HG03520 (cell line): ENCODE measurements around the gene QRFP.

Source experiments
- ATAC-seq: cut with Tn5 transposase; IDR thresholded peaks from one replicate; pipeline ENCODE4 v1.9.1; 2021; ENCODE audit warnings: mild to moderate bottlenecking, moderate library complexity; ENCODE audit not compliant: unreplicated experiment

Gene QRFP

GRCh38 chr9:130878295-130878694 lies 18.3 kb downstream of the QRFP start:
- no peak for ATAC-seq

DNA sequence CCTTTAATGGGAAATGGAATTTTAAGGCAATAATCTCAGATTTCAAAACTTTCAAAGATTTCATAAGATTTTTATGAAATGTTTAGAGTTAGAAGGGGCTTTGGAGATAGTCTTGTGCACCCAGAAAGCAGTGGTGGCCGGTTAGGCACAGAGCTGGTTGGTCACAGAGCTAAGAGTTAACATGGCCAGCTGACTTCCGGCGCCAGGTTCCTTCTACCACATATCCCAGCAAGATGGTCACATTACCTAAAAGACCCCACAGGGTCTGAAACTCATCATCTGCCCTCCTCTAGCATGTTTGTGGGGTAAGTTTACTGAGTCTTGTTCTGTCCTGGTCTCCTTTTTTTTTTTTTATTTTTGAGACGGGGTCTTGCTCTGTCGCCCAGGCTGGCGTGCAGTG lies 19.3 kb downstream of the QRFP start:
- ATAC-seq, result no peak

GRCh38 chr9:130874783-130875182 lies 21.8 kb downstream of the QRFP start:
- ATAC-seq, result no peak

GRCh38 chr9:130873966-130874365 lies 22.6 kb downstream of the QRFP start:
- no peak for ATAC-seq

DNA sequence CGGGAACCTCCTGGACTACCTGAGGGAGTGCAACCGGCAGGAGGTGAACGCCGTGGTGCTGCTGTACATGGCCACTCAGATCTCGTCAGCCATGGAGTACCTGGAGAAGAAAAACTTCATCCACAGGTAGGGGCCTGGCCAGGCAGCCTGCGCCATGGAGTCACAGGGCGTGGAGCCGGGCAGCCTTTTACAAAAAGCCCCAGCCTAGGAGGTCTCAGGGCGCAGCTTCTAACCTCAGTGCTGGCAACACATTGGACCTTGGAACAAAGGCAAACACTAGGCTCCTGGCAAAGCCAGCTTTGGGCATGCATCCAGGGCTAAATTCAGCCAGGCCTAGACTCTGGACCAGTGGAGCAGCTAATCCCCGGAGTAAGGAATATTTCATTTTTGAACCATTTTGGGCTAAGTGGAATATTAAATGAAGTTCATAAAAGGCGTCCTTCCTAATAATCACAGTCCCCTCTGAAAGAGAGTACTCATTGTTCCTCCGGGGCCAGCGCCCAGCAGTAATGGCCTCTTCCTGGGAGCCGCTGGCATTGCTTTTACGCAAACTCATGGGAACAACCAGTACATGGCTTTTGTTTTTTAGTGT lies 23.6 kb downstream of the QRFP start:
- no peak for ATAC-seq

DNA sequence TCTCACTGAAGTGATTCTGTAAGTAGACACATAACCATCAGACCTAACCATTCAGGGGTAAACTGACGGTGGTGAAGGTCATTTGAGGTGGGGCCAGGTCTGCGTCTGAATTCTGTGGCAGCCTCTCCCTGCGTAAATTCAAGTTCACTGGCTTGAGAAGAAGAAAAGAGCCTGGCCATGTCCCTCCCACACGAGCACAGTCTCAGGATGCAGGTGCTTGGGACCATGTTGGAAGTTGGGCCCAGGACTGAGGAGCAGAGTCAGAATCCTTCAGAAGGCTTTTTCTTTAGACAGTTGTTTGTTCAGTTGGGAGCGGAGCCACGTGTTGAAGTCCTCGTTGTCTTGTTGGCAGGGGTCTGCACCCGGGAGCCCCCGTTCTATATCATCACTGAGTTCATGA lies 24.1 kb downstream of the QRFP start:
- ATAC-seq, result no peak

GRCh38 chr9:130872093-130872492 lies 24.5 kb downstream of the QRFP start:
- no peak for ATAC-seq

GRCh38 chr9:130871395-130872062 lies 25.1 kb downstream of the QRFP start:
- no peak for ATAC-seq

GRCh38 chr9:130870491-130871381 lies 25.9 kb downstream of the QRFP start:
- no peak for ATAC-seq

DNA sequence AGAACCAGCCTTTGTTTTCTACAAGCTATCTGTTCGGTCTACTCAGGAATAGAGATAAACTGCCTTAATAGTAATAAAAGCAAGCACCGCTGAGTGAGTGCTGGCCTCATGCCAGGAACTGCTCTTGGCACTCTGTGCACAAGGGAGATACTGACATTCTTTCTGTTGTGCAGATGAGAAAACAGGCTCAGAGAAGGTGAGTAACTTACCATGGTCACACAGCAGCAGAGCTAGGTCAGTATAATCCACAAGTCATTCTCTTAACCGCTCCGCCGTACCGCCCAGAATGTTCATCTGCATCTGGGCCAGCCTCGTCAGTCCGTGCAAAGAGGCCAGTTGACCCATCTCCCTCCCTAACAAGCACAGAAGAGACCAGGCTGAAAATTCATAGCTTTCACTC lies 27.4 kb downstream of the QRFP start:
- ATAC-seq, result no peak

DNA sequence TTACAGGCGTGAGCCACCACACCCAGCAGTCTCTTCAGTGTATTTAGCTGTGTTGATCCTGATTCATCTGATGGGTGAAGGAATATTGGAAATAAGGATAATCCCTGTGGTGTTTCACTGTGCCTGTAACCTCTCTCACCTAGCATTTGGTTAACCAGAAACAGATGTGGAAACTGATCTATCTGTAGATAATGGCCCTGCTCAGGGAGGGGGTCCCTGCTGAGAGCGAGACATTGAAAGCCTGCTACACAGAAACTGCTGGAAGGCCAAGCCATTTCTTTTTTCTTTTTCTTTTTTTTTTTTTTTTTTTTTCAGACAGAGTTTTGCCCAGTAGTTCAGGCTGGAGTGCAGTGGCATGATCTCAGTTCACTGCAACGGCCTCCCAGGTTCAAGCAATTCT lies 28.4 kb downstream of the QRFP start:
- ATAC-seq, result no peak

- ATAC-seq, result no peak
Measured at GRCh38 chr9:130867556-130867955, 29.1 kb downstream of the QRFP start.

DNA sequence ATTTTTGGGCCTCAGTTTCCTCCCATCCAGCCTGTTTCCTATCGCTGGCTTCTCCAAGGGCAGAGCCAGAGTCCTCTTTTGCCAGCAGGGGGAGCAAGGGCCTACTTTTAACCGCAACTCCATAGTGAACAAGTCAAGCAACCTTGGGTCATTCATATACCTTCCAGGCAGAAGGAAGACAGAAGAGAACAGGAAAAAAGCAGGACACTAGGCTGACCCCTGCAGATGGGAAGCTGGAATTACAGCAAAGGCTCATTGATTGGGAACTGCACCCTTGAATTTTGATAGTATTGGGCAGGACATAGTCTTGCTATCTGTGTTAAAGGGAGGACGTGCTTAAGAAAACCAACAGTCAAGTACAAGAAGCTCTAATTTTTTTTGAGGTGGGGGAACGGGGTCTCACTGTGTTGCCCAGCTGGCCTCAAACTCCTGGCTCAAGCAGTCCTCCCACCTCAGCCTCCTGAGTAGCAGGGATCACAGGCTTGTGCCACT lies 30.1 kb downstream of the QRFP start:
- no peak for ATAC-seq

DNA sequence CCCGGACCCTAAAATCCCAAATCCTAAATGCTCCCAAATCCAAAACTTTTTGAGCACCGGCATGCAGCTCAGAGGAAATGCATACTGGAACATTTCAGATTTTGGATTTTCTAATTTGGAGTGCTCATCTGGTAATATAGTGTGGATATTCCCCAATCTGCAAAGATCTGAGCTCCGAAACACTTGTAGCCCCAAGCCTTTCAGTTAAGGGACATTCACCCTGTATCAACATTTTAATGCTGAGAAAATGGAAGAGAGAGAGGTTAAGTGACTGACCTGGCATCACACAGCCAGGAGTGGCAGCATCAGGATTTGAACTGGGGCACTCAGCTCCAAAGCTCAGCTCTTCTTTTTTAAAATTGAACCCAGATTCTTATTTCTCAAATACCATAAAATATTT lies 30.7 kb downstream of the QRFP start:
- no peak for ATAC-seq

DNA sequence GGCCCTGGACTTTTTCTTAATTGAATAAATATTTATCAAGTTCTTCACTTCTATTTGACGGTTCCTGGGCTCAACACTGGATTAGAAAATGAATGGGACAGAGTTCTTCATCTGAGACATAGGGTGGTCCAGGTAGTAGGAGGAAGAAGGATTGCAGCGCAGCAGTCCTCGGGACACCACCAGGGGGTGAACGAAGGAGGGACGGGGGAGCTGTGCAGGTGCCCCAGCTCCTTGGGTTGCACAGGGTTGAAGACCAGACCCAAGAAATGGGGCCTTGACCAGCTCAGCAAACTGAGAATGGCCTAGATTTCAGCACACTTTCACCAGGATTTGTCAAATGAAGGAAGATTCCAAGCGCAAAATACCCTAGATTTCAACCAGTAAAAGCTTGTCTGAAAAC lies 32.1 kb downstream of the QRFP start:
- no peak for ATAC-seq

DNA sequence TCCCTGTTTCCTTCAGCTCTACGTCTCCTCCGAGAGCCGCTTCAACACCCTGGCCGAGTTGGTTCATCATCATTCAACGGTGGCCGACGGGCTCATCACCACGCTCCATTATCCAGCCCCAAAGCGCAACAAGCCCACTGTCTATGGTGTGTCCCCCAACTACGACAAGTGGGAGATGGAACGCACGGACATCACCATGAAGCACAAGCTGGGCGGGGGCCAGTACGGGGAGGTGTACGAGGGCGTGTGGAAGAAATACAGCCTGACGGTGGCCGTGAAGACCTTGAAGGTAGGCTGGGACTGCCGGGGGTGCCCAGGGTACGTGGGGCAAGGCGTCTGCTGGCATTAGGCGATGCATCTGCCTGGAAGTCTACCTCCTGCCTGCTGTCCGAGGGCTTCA lies 33.9 kb downstream of the QRFP start:
- no peak for ATAC-seq

DNA sequence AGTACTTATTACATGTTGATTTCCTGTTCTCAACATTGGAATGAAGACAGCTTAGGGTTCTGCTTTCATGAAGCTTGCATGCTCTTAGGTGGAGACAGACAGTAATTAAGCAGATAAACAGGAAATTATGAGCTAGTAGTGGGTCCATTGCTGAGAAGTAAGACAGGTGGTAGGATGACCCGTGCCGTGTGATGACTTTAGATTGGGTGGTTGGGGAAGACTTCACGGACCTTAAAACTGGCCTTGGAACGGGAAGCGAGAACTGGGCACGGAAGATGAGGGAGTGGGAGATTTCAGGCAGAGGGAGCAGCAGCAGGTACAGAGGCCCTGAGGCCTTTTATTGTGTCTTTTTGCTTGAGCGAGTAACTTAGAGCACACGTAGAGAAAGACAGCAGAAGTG lies 34.4 kb downstream of the QRFP start:
- ATAC-seq, result no peak

DNA sequence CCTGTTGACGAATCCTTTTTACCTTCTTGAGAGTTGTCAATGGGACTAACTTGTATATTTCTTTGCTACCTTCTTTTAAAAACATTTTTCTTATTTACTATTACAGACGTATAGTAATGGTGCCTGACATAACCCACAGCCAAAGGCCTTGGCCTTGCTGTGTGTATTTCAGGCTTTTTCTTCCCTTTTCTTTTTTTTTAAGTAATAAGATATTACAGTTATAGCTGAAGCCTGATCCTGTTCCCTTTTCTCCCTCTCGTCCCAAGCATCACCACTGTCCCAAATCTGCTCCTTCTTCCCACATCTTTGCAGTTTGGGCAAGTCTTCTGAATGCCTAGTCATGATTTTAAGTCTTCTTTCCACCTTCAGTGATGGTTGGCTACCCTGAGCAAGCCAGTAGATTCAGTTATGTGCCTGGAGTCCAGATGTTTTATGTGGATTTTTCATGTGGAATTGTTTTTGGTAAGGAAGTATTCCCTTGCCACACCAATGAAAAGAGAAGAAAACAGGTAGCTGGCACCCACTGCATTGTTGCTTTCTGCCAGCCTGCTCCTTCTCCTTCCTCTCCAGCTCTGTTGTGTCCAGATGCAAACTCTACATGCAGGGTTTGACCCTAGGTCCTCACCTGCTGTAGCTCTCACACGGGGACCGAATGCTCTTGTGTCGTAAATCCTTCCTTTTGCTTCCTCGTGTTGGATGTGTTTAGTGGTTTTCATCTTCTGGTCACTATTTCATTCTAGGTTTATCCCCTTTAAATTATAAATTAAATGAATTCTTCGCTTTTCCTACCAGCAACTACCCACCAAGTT lies 35.0 kb downstream of the QRFP start:
- no peak for ATAC-seq

DNA sequence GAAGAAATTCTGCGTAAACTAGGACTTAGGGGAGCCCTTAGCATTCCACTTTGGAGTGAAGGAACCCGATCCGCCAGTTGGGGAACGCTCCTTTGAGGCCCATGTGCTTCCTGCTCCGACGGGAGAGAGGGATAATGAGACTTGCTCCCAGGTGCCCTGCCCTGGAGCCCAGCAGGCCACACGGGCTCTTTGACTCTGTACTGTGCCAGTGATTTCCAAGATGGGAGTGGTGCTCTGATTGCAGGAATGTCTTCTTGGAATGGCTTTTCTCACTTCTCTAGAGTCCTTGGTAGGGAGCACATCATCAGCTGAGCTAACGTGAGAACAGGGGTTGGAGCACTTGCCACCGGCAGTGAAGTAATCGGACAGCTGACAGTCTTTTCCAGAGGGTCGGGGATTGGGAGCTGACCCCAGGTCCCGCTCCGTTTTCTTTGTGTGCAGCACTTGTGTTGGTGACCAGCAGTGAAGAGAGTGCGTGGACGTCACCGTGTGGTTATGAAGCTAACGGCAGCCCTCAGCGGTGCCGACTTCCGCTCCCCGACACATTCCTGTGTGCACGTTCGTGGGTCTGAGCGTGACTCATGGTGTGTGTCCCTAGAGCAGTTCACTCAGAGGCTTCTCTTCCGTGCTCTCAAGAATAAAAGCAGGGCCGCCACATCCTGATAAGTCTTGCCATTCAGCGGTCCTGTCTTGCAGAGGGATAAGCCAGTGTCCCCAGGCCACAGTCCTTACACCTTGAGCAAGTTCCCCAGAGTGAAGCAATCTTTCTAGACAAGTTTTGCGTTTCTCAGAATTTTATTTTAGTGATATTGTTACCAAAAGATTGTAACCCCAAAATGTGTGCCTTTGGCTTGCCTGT lies 35.9 kb downstream of the QRFP start:
- no peak for ATAC-seq
